ENCODE results near the gene AJUBA.
A peak's percentile ranks its signal among the peaks of the same experiment; 100 is the strongest.

The AJUBA gene

DNA sequence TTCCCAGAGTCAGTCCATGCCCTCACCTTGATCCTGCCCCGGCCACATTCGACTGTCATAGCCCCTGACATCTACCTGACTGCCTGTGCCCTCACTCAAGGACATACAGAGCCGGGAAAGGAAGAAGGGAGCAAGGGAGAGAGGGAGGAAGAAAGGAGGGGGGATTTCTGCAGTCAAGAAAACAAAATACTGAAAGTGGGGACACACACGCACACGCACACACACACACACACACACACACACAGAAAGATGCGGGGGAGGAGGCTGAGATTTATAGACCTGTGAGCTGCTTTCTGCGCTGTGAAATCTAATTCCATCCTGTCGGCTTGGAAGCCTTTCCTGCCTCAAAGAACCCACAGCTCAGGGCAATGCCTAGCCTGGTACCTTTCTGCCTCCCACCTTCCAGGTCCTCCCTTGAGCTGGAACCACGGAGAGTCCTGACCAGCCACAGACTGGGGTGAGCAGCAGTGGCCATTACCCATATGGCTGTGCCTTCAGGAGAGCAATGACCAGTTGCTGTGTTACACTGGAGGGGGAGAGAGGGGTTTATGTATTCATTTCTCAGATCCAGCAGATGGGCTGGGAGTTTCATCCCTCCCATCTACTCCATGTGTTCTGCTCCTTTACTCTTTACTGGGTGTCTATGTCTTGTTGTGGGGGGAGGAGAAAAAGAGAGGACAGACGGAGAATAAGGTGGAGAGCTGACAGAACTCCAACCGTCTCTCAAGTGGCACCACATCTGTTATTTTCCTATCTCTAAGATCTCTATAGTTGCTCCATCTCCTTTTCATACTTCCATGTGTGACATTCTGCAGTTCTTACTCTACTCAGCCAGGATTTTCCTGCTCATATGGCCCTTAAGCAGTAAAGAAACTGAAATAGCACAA lies 14.7 kb upstream of the AJUBA start:
- TF ChIP-seq GATA1 (IDR thresholded peaks at IDR 0.05; ENCODE audit: low read depth, low read length), result no peak
- no peak for TF ChIP-seq POLR2A (IDR thresholded peaks at IDR 0.05; ENCODE audit: low read length)
- DNase-seq, result no peak

DNA sequence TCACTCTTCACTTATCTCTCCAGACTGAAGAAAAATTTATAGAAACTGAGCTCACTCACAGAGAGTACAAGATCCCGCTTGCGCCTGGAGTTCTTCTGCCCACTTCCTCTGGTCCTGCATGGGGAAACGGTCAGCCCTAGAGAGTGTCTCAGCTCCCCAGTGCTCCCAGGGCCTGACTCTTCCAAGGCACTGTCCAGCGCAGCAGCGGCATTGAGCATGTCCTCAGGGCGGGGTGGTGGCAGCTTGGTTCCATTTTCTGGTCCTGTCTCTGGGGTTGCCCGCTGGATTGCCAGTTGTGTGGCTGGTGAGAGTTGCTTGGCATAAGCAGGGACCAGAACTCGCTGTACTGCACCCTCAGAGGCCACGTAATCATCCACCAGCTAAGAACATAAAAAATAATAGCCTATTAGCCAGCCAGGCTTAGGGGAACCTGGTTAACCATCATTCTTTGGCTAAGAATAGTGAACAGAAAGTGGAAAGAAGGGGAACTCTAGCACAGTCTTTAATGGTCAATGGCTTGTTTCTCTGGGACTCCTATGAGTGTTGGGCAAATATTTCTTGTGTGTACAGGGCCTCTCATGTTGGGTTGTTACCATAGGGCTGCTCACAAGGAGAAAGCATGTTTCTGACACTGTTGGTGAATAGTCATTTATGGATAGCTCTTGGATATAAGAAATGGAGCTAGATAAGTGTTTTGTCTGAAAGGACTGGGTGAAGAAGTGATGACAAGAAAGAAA lies 13.7 kb upstream of the AJUBA start:
- TF ChIP-seq POLR2A (IDR thresholded peaks at IDR 0.05; ENCODE audit: low read length) (no peak), GATA1 (IDR thresholded peaks at IDR 0.05; ENCODE audit: low read depth, low read length) (no peak)
- no peak for DNase-seq

DNA sequence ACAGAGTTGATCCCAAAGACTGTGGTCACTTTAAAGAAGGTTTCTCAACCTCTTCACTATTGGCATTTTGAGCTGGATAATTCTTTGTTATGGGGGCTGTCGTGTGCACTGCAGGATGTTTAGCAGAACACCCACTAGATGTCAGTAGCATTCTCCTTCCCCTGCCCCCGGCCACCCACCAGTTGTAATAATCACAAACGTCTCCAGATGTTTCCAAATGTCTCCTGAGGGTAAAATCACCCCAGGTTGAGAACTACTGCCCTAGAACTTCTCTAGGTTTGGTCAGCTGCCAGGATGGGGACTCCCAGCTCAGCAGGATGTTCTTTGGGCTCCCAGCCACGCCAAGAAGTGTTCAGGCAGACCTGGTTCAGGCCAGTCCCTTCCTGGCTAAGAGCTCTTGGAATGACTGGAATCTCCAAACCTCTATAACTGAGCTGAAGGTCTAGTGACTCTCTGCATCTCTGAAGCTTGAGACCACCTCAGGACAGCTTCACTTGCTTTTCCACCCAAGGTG lies 12.5 kb upstream of the AJUBA start:
- DNase-seq, result peak; percentile 53 to 60
- no peak for TF ChIP-seq GATA1 (IDR thresholded peaks at IDR 0.05; ENCODE audit: low read depth, low read length)
- no peak for TF ChIP-seq POLR2A (IDR thresholded peaks at IDR 0.05; ENCODE audit: low read length)

DNA sequence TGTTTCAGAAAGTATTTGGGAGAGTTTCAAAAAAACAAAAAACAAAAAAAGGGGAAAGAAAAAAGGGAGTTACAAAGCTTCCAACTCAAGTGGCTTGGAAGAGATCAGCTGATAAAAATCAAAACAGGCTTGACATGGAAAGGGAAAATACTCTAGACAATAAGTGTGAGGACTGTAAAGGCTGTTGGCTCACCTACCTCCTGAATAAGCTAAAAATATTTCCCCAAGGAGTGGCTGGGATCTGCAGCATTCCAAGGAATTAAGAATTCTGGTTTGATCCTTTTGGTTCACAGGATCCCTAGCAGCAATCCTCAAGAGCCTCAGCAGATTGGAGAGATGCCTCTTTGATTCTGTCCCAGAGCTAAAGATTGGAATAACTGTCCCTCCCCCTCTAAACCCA lies 11.2 kb upstream of the AJUBA start:
- TF ChIP-seq GATA1 (IDR thresholded peaks at IDR 0.05; ENCODE audit: low read depth, low read length) (no peak), POLR2A (IDR thresholded peaks at IDR 0.05; ENCODE audit: low read length) (no peak)
- DNase-seq, result no peak

DNA sequence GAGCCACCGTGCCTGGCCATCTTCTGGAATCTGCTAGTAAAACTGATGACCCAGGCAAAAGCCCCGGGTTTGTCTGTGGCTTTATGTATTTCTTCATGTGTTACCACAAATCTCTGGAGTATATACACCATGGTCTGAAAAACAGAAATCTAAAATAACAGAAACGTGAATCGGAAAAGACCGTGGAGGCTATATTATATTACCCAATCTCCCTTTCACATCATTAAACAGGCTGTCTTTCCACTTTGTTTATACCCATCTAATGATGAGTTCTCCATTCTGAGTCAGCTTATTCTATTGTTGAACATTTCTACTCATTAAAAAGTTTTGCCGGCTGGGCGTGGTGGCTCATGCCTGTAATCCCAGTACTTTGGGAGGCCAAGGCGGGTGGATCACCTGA lies 9.5 kb upstream of the AJUBA start:
- TF ChIP-seq GATA1 (IDR thresholded peaks at IDR 0.05; ENCODE audit: low read depth, low read length) (no peak), POLR2A (IDR thresholded peaks at IDR 0.05; ENCODE audit: low read length) (no peak)
- no peak for DNase-seq

DNA sequence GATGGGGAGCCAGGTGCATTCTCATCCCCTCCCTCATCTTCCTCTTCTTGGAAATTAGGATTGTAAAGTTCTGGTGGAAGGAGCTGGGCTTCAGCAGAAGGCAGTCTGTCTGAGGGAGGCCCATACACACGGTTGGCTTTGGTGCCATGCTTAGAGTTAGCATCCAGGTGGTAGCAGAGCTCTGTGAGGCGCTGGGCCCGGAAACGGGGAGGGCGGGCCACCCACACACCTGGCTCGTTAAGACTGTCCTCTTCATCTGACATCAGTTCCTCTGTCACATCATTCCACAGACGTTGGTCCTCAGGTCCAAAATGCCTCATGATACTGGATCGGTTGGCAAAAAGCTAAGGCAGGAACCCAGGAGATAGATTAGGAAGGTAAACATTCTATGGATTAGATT lies 4.9 kb upstream of the AJUBA start:
- TF ChIP-seq POLR2A (IDR thresholded peaks at IDR 0.05; ENCODE audit: low read length) (no peak), GATA1 (IDR thresholded peaks at IDR 0.05; ENCODE audit: low read depth, low read length) (no peak)
- no peak for DNase-seq

DNA sequence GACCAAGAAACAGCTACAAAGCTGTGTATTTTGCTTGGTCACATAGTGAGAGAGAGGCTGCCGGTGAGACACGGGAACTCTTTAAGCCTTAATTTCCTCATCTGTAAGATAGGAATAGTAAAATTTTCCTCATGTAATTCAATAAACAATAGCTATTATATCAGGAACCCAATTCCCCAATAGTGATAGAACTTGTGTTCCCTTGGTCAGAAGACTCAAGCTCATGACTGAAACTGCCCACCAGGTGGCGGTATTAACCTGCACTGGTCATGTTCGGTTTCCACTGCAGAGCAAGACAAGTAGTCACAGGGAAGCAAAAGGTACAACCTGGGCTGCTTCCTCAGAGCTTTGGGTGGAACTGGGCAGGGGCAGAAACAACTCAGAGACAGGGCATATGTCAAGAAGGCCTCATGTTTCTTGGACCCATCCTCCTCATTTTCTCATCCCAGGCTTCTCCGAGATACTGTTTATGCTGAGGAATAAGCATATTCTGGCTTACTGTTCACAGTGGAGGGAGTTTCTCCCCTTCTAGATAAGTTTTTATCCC lies 4.2 kb upstream of the AJUBA start:
- TF ChIP-seq GATA1 (IDR thresholded peaks at IDR 0.05; ENCODE audit: low read depth, low read length), result no peak
- TF ChIP-seq POLR2A (IDR thresholded peaks at IDR 0.05; ENCODE audit: low read length), result no peak
- DNase-seq, result peak; percentile 87 to 95

DNA sequence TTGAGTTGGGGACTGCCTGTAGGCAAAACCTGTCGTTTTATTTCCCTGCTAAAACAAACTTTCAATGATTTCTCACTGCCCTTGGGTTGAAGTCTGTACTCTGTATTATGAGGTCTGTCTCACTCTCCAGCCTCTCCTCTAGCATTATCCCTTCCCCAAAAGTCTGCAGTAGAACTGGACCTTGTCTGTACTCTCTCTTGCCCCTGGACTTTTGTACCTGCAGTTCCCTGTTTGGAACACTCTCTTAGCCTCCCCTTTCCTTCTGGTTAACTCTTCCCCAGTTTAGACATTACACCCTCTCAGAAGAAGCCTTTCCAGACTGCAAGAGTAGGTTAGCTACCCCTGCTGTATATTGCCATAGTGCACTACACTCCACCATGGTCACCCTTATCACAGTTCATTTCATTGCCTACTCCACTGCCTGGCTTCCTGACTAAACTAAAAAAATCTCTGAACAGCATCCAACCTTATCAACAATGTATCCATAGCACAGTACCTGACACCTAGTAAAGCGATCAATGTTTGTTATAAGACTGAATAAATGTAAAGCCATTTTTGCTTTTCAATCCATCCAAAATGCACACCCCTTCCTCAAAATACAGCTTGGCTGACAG lies 3.6 kb upstream of the AJUBA start:
- no peak for DNase-seq
- TF ChIP-seq GATA1 (IDR thresholded peaks at IDR 0.05; ENCODE audit: low read depth, low read length) (no peak), POLR2A (IDR thresholded peaks at IDR 0.05; ENCODE audit: low read length) (no peak)

DNA sequence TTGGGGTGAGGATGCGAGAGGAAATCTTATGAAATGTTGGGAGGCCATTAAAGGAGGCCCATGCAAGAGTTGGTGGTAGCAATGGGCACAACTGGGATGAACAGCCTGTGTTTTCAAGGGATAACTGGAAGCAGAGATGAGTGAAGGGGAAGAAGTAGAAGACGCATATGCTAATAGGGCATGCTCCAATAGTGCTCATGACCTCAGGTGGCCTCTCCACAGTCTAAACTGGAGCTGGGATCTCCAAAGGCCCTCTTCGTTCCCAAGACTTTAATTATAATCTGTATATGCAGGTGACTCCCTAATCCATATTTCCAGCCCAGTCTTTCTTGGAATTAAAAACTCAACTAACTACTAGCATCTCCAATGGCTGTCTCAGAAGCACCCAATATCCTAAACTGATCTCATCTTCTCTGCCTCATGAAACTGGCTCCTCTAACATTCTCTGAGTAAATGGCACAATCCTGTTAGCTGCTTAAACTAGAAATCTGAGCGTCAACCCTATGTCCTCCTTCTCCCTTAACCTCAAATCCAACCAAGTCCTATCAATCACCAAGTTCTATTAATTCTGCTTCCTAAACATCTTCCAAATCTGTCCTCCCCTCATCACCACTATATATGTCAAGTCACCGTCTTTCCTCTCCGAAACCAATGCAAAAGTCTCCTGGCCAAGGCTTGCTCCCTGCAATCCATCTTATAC lies 2.8 kb upstream of the AJUBA start:
- TF ChIP-seq GATA1 (IDR thresholded peaks at IDR 0.05; ENCODE audit: low read depth, low read length), result no peak
- no peak for TF ChIP-seq POLR2A (IDR thresholded peaks at IDR 0.05; ENCODE audit: low read length)
- DNase-seq, result no peak

DNA sequence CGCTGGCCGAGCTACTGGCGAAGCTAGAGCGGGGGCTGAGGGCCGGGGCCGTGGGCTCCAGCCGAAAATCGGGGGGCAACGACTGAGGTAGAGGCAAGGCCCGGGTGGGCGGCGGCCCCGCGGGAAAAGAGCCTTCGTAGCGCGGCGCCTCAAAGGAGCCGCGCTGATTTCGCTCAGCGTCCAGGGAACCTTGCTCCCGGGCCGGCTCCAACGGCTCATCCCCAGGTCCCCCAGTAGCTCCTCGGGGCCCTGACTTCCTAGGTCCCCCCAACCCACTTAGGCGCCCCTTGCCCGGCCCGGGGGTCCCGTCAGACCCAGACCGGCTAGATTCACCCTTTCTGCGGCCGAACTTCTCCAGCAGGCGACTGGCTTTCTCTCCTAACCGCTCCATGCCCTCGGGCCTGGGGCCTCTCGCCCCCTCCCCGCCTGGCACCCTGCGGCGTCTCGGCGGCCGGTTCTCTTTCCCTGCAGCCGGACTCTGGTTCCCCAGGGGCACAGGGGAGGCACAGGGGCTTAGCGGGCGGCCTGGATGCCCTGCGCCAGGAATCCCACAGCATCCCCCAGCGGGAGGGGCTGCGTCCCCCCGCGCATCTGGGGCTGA lies 375 bp downstream of the AJUBA start:
- TF ChIP-seq POLR2A (IDR thresholded peaks at IDR 0.05; ENCODE audit: low read length) (no peak), GATA1 (IDR thresholded peaks at IDR 0.05; ENCODE audit: low read depth, low read length) (no peak)

DNA sequence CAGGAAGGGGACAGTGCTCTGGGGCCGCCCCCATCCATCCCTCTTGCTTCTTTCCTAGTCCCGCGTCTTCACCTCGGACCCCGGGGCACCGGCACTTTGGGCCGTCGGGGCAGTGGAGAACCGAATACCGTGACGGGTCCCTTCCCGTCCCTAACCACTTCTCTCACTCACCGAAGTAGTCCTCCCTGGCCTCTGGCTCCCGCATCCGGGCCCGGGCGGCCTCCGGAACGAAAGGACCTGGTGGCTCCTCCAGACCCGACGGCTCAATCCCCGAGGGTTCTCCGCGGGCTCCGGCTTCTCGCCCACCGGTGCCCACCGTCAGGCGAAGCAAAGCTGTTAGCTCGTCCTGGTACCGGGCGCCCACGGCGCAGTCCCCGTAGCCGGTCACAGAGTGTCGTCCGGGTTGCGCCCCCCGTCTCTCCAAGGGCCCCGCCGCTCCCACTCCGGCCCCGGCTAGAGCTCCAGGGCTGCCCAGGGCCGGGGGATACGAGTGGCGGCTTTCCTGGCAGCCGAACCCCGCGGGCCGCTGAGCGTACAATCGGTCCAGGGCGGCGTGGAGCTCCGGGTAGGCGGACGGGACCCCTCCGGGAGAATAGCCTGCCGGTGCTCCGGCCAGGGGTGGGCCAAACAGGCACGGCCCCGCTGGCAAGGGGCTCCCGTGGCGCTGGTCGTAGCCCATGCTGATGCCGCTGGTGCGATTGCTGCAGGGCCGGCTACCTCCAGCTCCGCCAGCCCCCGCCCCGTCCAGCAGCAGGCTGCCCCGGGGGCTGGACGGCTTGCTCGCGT lies 1.1 kb downstream of the AJUBA start:
- TF ChIP-seq POLR2A (IDR thresholded peaks at IDR 0.05; ENCODE audit: low read length) (no peak), GATA1 (IDR thresholded peaks at IDR 0.05; ENCODE audit: low read depth, low read length) (no peak)
- peak in 1 of 2 experiments; percentile 30 for DNase-seq

More for the DNA sequence above, 375 bp downstream of the AJUBA start:
- no peak for DNase-seq

DNA sequence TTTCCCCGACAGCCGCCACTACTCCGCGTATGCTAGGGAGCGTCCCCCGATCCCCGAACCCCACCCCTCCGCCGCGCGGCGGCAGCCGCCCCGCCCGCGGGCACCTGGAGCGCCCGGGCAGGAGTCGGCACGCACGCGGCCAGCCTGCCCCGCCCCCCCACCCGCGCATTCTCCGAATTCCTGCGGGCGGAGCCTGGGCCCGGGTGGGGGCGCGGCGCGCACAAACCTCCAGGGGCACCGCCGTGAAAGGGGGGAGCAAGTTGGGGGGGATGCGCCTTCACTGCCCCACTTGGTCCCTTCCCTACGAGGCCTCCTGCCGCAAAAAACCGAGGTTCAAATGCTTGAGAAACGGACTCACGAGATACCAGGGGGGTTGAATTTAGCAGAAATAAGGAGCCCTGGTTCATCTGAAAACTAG lies 1.7 kb downstream of the AJUBA start:
- no peak for TF ChIP-seq POLR2A (IDR thresholded peaks at IDR 0.05; ENCODE audit: low read length)
- no peak for TF ChIP-seq GATA1 (IDR thresholded peaks at IDR 0.05; ENCODE audit: low read depth, low read length)
- DNase-seq, result no peak

Measured in erythroblast (primary cell).